HepG2 (cell line): Measurements from ENCODE around the gene PCARE. TPM values are rescaled to one million over a fixed set of nuclear protein-coding genes. Genes with fewer than 3 reads are reported as not detected.

Source experiments
- ATAC-seq: fragments of 200-7000 bp; cut with Tn5 transposase; 3 replicates; pipeline ENCODE4 v1.9.1; 2020; ENCODE audit warnings: mild to moderate bottlenecking, moderate library complexity
- BruUV-seq: library from RNA; stranded (reverse); fragments of 400-500 nt; replicated peaks from 2 replicates; lab custom pipeline; 2021; lab: Mats Ljungman, UMichigan
- CTCF ChIA-PET: fragments of 300-600 bp; formaldehyde crosslinking; extraction: SDS; loops from one replicate; lab custom pipeline; 2021; ENCODE audit warnings: low total read pairs, inconsistent platforms, low intra/inter-chr PET ratio; lab: Yijun Ruan, JAX
- POLR2A ChIA-PET: fragments of 350-600 bp; sonication (Branson Sonifier 250); formaldehyde crosslinking; loops from one replicate; lab custom pipeline; 2020; ENCODE audit warnings: antibody characterized with exemption, inconsistent platforms; lab: Yijun Ruan, JAX
- DNase-seq: peaks from one replicate; pipeline ENCODE4 v3.0.0-alpha.2; 2015; ENCODE audit warnings: low spot score
- FAIRE-seq: peaks from 3 replicates; lab custom pipeline; 2011; peaks lifted over from hg19 to GRCh38; lab: Jason Lieb, UNC
- H2AFZ ChIP-seq: one replicate; pipeline ENCODE4 v1.6.1; 2011; ENCODE audit warnings: low read length, inconsistent platforms
- H3K27ac ChIP-seq: fragments of 300-600 bp; 3 replicates; pipeline ENCODE4 v1.8.0; 2011; ENCODE audit warnings: mixed run types, mild to moderate bottlenecking, mixed read lengths, low read length, inconsistent platforms; ENCODE audit not compliant: insufficient read depth; ENCODE audit errors: extremely low read length
- H3K27me3 ChIP-seq, 2 experiments: fragments of 200-600 bp in 1 of 2; 2 replicates in 1 of 2; 3 replicates in 1 of 2; pipeline versions ENCODE4 v1.6.0 to v1.8.0; 2011; ENCODE audit warnings: low read length in 2 of 2, mild to moderate bottlenecking in 2 of 2, moderate library complexity in 2 of 2, inconsistent platforms in 1 of 2; ENCODE audit not compliant: insufficient read depth in 2 of 2, control insufficient read depth in 1 of 2
- H3K36me3 ChIP-seq, 2 experiments: fragments of 200-600 bp in 1 of 2; replicated peaks in 1 of 2; 2 replicates in 1 of 2; 3 replicates in 1 of 2; pipeline versions ENCODE4 v1.5.1 to v1.8.0; 2011; ENCODE audit warnings: low read length in 2 of 2, inconsistent platforms in 1 of 2; ENCODE audit not compliant: insufficient read depth in 2 of 2, control insufficient read depth in 1 of 2
- H3K4me1 ChIP-seq: 2 replicates; pipeline ENCODE4 v1.5.1; 2012; ENCODE audit warnings: low read length, inconsistent platforms; ENCODE audit not compliant: insufficient read depth
- H3K4me2 ChIP-seq: 2 replicates; pipeline ENCODE4 v1.6.0; 2011; ENCODE audit warnings: low read depth, low read length, inconsistent platforms
- H3K4me3 ChIP-seq, 3 experiments: fragments of 200-600 bp in 1 of 3; sonication (generic), shearing (Covaris generic) in 1 of 3; replicated peaks in 1 of 3; 2 replicates each; pipeline ENCODE4 v1.5.1; 2011 to 2016; ENCODE audit warnings: low read length in 3 of 3, inconsistent platforms in 2 of 3, low read depth in 2 of 3, mild to moderate bottlenecking in 2 of 3, control low read depth in 1 of 3, mixed read lengths in 1 of 3; ENCODE audit not compliant: insufficient read depth in 1 of 3
- H3K79me2 ChIP-seq: one replicate; pipeline ENCODE4 v1.6.1; 2011; ENCODE audit warnings: low read length, inconsistent platforms; ENCODE audit not compliant: insufficient read depth
- H3K9ac ChIP-seq: 2 replicates; pipeline ENCODE4 v1.6.0; 2011; ENCODE audit warnings: mild to moderate bottlenecking, low read depth, low read length, inconsistent platforms; ENCODE audit not compliant: insufficient read depth
- H3K9me3 ChIP-seq: 2 replicates; pipeline ENCODE4 v1.5.1; 2012; ENCODE audit warnings: mild to moderate bottlenecking, low read length
- H4K20me1 ChIP-seq: 2 replicates; pipeline ENCODE4 v1.6.0; 2011; ENCODE audit warnings: inconsistent platforms, mild to moderate bottlenecking, low read length, moderate library complexity; ENCODE audit not compliant: insufficient read depth
- GABPA ChIP-seq, 2 experiments: IDR thresholded peaks; 2 replicates each; pipeline ENCODE4 v1.6.1; 2011 to 2016; ENCODE audit warnings: low read depth in 2 of 2, low read length in 1 of 2, missing biosample characterization in 1 of 2, missing genetic modification characterization in 1 of 2
- HNF4A ChIP-seq: sonication (generic); formaldehyde crosslinking; IDR thresholded peaks from 2 replicates; pipeline ENCODE4 v1.4.0; 2020; ENCODE audit warnings: missing genetic modification reagents
- ISX ChIP-seq: sonication (generic); formaldehyde crosslinking; conservative IDR thresholded peaks from 2 replicates; pipeline ENCODE4 v1.5.0; 2020; ENCODE audit warnings: missing genetic modification reagents
- RXRB ChIP-seq: IDR thresholded peaks from 2 replicates; pipeline ENCODE4 v1.6.1; 2016; ENCODE audit warnings: borderline replicate concordance, missing genetic modification reagents, missing compliant biosample characterization
- SNAPC4 ChIP-seq: sonication (generic); formaldehyde crosslinking; IDR thresholded peaks from 2 replicates; pipeline ENCODE4 v1.4.0; 2020; ENCODE audit warnings: mild to moderate bottlenecking, missing genetic modification reagents
- SNRNP70 ChIP-seq: fragments of 200-400 bp; formaldehyde crosslinking; IDR thresholded peaks from 2 replicates; pipeline ENCODE4 v1.6.1; 2017; ENCODE audit warnings: mild to moderate bottlenecking, low read depth, low read length, moderate library complexity
- STAG1 ChIP-seq: sonication (generic); formaldehyde crosslinking; IDR thresholded peaks from 2 replicates; pipeline ENCODE4 v1.4.0; 2020; ENCODE audit warnings: missing genetic modification reagents
- ZFP37 ChIP-seq: sonication (generic); formaldehyde crosslinking; IDR thresholded peaks from 2 replicates; pipeline ENCODE4 v1.4.0; 2020; ENCODE audit warnings: missing genetic modification reagents, borderline replicate concordance
- ZNF749 ChIP-seq: sonication (generic); formaldehyde crosslinking; IDR thresholded peaks from 2 replicates; pipeline ENCODE4 v1.8.0; 2022; ENCODE audit warnings: mild to moderate bottlenecking, missing genetic modification reagents, moderate library complexity, borderline replicate concordance
- WGBS: methylation state at CpG from one replicate; pipeline ENCODE4 v1.1.6; 2017; ENCODE audit warnings: low lambda C conversion rate; 5-methylcytosine and 5-hydroxymethylcytosine counted together
- in situ Hi-C: cut with HindIII; loops from 2 replicates; pipeline ENCODE4 v1.10.0; 2017; ENCODE audit warnings: low pct_unique_long_range_greater_than_20kb; ENCODE audit not compliant: extremely low pct_ligation_motif_present
- intact Hi-C: fragments of 100-400 bp; cut with micrococcal nuclease; formaldehyde crosslinking; loops from one replicate; pipeline ENCODE4 v1.10.0; 2022; ENCODE audit not compliant: unreplicated experiment
- polyA plus RNA-seq, 8 experiments: library from polyadenylated mRNA; depleted of rRNA in 3 of 8; stranded (reverse) in 7 of 8; unstranded in 1 of 8; fragments of >200 nt; fragmentation: Illumina TruSeq in 4 of 8; extraction: Trizol in 4 of 8; gene quantifications; 2 replicates each; pipeline versions ENCODE4 v1.2.1 to v1.2.3, GENCODE V29; 2011 to 2016; ENCODE audit warnings: low read depth in 4 of 8, missing spikeins in 1 of 8, mixed read lengths in 1 of 8; ENCODE audit not compliant: insufficient read depth in 1 of 8
- total RNA-seq, 5 experiments: library from RNA; depleted of rRNA; stranded (reverse); fragments of >200 nt; fragmentation: Illumina TruSeq; extraction: Trizol; gene quantifications; 2 replicates each; pipeline ENCODE4 v1.2.3, GENCODE V29; 2016; ENCODE audit warnings: low read depth in 1 of 5
- TF ChIP-seq, protein P1 (sequence below): sonication (generic); formaldehyde crosslinking; IDR thresholded peaks from 2 replicates; pipeline ENCODE4 v1.8.1; 2023; ENCODE audit warnings: missing genetic modification reagents, inconsistent platforms, borderline replicate concordance
- TF ChIP-seq, protein P2 (sequence below): sonication (generic); formaldehyde crosslinking; IDR thresholded peaks from 2 replicates; pipeline ENCODE4 v1.4.0; 2020; ENCODE audit warnings: missing genetic modification reagents
- TF ChIP-seq, protein P3 (sequence below): sonication (generic); formaldehyde crosslinking; IDR thresholded peaks from 2 replicates; pipeline ENCODE4 v1.5.0; 2020; ENCODE audit warnings: missing genetic modification reagents, mild to moderate bottlenecking, borderline replicate concordance

The PCARE gene
- total and polyA plus RNA-seq, 2 of the 13 experiments (the other 11 are each of a cell fraction or from before 2014, with no cell fraction given) = not detected

DNA sequence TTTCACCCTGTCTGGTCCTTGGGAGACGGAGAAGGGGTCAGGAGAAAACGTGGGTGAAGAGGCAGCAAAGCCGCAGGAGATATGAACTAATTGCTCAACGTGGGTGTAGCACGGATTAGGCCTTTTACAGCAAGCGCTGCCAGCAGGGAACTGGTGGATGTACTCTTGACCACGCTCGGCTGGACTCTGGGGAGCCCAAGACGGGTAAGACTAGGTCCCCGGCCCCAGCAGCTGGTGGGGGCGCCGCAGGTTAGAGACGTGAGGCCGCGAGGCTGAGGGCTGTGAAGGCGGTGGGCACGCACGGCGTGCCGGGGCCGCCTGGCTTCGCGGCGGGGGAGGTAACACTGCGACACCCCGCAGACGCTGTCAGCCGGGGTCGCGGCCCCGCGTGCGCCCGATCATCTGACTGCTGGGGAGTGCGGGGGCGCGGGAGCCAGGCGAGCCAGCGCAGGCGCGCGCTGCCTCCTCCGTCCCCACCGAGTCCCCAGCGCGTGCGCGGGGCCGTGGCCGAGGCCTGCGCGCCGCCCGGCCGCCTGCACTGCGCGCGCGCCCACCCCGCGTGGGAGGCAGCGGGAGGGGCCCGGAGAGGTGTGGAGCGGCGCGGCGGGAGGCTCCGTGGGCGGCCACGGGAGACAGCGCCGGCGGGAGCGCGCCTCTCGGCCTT, 40.8 kb upstream of the PCARE start, which contains the start of gene CLIP4:
Gene CLIP4, plus strand, starts transcription at position 470 of the 664 bp plus-strand sequence. CDS start 5,974 bp downstream, outside the sequence.
- no peak within 1 kb of the TSS for H2AFZ ChIP-seq
- peaks cover 13% of the 10 kb centered on the region; the same call in 1 of the 2 replicates for H3K4me1 ChIP-seq
- WGBS = 87% methylated on average over 57 of the region's 76 CpGs
- no peak within 1 kb of the TSS for H3K4me2 ChIP-seq
- H3K27ac ChIP-seq = no peak within 1 kb of the TSS
- H3K4me3 ChIP-seq = no peak within 1 kb of the TSS
- H3K36me3 ChIP-seq = no peaks in the 10 kb centered on the region
- BruUV-seq = no TSS peak
- DNase-seq = no peak
- no peak; the same call in 2 of the 3 replicates for ATAC-seq
- no peak within 1 kb of the TSS for H3K9ac ChIP-seq
- ChIA-PET CTCF (no interaction called here), POLR2A (no interaction called here)
- no peaks in the 10 kb centered on the region for H3K79me2 ChIP-seq
- TF ChIP-seq ZNF749 (no peak), GABPA (IDR thresholded peaks at IDR 0.05; ENCODE audit: low read depth, low read length) (no peak), GABPA (CRISPR knock-in tag; IDR thresholded peaks at IDR 0.05; ENCODE audit: low read depth) (no peak), HNF4A (CRISPR knock-in tag) (no peak), SNAPC4 (no peak), SNRNP70 (no peak), STAG1 (CRISPR knock-in tag) (no peak), RXRB (CRISPR knock-in tag) (no peak), ZFP37 (CRISPR knock-in tag) (no peak), ISX (CRISPR knock-in tag) (no peak)
- TF ChIP-seq, protein P1, sequence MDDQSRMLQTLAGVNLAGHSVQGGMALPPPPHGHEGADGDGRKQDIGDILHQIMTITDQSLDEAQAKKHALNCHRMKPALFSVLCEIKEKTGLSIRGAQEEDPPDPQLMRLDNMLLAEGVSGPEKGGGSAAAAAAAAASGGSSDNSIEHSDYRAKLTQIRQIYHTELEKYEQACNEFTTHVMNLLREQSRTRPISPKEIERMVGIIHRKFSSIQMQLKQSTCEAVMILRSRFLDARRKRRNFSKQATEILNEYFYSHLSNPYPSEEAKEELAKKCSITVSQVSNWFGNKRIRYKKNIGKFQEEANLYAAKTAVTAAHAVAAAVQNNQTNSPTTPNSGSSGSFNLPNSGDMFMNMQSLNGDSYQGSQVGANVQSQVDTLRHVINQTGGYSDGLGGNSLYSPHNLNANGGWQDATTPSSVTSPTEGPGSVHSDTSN (CRISPR knock-in tag) = no peak
- TF ChIP-seq, protein P2, sequence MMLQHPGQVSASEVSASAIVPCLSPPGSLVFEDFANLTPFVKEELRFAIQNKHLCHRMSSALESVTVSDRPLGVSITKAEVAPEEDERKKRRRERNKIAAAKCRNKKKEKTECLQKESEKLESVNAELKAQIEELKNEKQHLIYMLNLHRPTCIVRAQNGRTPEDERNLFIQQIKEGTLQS (CRISPR knock-in tag) = no peak
- TF ChIP-seq, protein P3, sequence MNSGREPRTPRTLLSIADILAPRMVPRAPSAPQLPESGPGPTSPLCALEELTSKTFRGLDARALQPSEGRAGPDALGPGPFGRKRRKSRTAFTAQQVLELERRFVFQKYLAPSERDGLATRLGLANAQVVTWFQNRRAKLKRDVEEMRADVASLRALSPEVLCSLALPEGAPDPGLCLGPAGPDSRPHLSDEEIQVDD (CRISPR knock-in tag) = no peak
- 0 out of 5 replicates have a peak, but pooled peaks cover 0 to 3% of the 10 kb centered on the region in 2 experiments for H3K27me3 ChIP-seq
- no peak for FAIRE-seq
- intact Hi-C loops (no loop called here), in situ Hi-C loops (no loop called here)
- H3K9me3 ChIP-seq = no peaks in the 10 kb centered on the region
- H4K20me1 ChIP-seq = no peaks in the 10 kb centered on the region
